SK-N-SH (cell line): ENCODE measurements around the gene UBFD1. TPM values are rescaled to one million over a fixed set of nuclear protein-coding genes. Genes with fewer than 3 reads are reported as not detected.

Experiments
- CTCF ChIA-PET: fragments of 300-600, 350-600 bp; formaldehyde crosslinking; extraction: SDS; loops from one replicate; lab custom pipeline; 2021; lab: Yijun Ruan, JAX
- POLR2A ChIA-PET: fragments of 350-600 bp; sonication (Branson Sonifier 250); formaldehyde crosslinking; extraction: SDS; loops from one replicate; lab custom pipeline; 2020; ENCODE audit warnings: antibody characterized with exemption, inconsistent platforms; lab: Yijun Ruan, JAX
- DNase-seq: peaks from one replicate; pipeline ENCODE4 v3.0.0; 2012
- H2AFZ ChIP-seq: fragments of 200-600 bp; sonication (generic); 2 replicates; pipeline ENCODE4 v1.8.1; 2016; ENCODE audit warnings: antibody characterized with exemption, mild to moderate bottlenecking, low read depth
- H3F3A ChIP-seq: fragments of 200-600 bp; sonication (generic); replicated peaks from 2 replicates; pipeline ENCODE3; 2016; ENCODE audit warnings: antibody characterized with exemption, mild to moderate bottlenecking; ENCODE audit not compliant: insufficient read depth
- H3K27ac ChIP-seq, 2 experiments: fragments of 200-500 bp in 1 of 2; fragments of 200-600 bp in 1 of 2; sonication (Bioruptor generic) in 1 of 2; sonication (generic), shearing (Covaris generic) in 1 of 2; 2 replicates each; pipeline versions ENCODE4 v1.5.1 to v1.6.1; 2014 to 2016; ENCODE audit warnings: low read depth in 2 of 2, inconsistent platforms in 1 of 2, low read length in 1 of 2, mild to moderate bottlenecking in 1 of 2, mixed read lengths in 1 of 2
- H3K27me3 ChIP-seq: fragments of 200-600 bp; sonication (generic), shearing (Covaris generic); 2 replicates; pipeline ENCODE4 v1.6.1; 2016; ENCODE audit warnings: mixed run types; ENCODE audit not compliant: insufficient read depth
- H3K36me3 ChIP-seq, 2 experiments: fragments of 200-500 bp in 1 of 2; fragments of 200-600 bp in 1 of 2; sonication (Bioruptor generic) in 1 of 2; sonication (generic) in 1 of 2; replicated peaks in 1 of 2; 2 replicates each; pipeline versions ENCODE3 to v1.5.1; 2014 to 2016; ENCODE audit warnings: low read length in 1 of 2, mild to moderate bottlenecking in 1 of 2; ENCODE audit not compliant: insufficient read depth in 2 of 2, control insufficient read depth in 1 of 2
- H3K4me1 ChIP-seq, 2 experiments: fragments of 200-500 bp in 1 of 2; fragments of 200-600 bp in 1 of 2; sonication (Bioruptor generic) in 1 of 2; sonication (generic), shearing (Covaris generic) in 1 of 2; 2 replicates each; pipeline versions ENCODE4 v1.5.1 to v1.6.1; 2014 to 2016; ENCODE audit warnings: low read depth in 1 of 2, low read length in 1 of 2, mixed run types in 1 of 2; ENCODE audit not compliant: insufficient read depth in 2 of 2, control insufficient read depth in 1 of 2
- H3K4me2 ChIP-seq: fragments of 200-600 bp; sonication (generic), shearing (Covaris generic); 2 replicates; pipeline ENCODE4 v1.6.1; 2017; ENCODE audit warnings: mixed run types
- H3K4me3 ChIP-seq, 2 experiments: fragments of 200-500 bp in 1 of 2; fragments of 200-600 bp in 1 of 2; sonication (Bioruptor generic) in 1 of 2; sonication (generic), shearing (Covaris generic) in 1 of 2; 2 replicates each; pipeline versions ENCODE4 v1.5.1 to v1.8.1; 2014 to 2016; ENCODE audit warnings: low read depth in 2 of 2, inconsistent platforms in 1 of 2, low read length in 1 of 2, mild to moderate bottlenecking in 1 of 2, mixed read lengths in 1 of 2, moderate library complexity in 1 of 2
- H3K79me2 ChIP-seq: fragments of 200-600 bp; sonication (generic); 2 replicates; pipeline ENCODE4 v1.8.1; 2017; ENCODE audit warnings: mild to moderate bottlenecking; ENCODE audit not compliant: insufficient read depth
- H3K9ac ChIP-seq: fragments of 200-600 bp; sonication (generic); 2 replicates; pipeline ENCODE4 v1.6.1; 2017; ENCODE audit warnings: mixed run types
- H3K9me2 ChIP-seq: fragments of 200-600 bp; sonication (generic); 2 replicates; pipeline ENCODE4 v1.6.1; 2017; ENCODE audit warnings: mixed run types
- H3K9me3 ChIP-seq: fragments of 200-600 bp; sonication (generic); 2 replicates; pipeline ENCODE4 v1.6.1; 2017; ENCODE audit warnings: mixed run types, mild to moderate bottlenecking, moderate library complexity
- H4K20me1 ChIP-seq: fragments of 200-600 bp; sonication (generic); 2 replicates; pipeline ENCODE4 v1.6.1; 2017; ENCODE audit warnings: mild to moderate bottlenecking, mixed run types; ENCODE audit not compliant: insufficient read depth
- FOSL2 ChIP-seq: IDR thresholded peaks from 2 replicates; pipeline ENCODE4 v1.4.0; 2012; ENCODE audit warnings: low read depth, mild to moderate bottlenecking, moderate library complexity, borderline replicate concordance
- FOXM1 ChIP-seq: IDR thresholded peaks from 2 replicates; pipeline ENCODE4 v1.4.0; 2012; ENCODE audit warnings: low read depth, mild to moderate bottlenecking
- JUND ChIP-seq: IDR thresholded peaks from 2 replicates; pipeline ENCODE4 v1.4.0; 2012
- MXI1 ChIP-seq: IDR thresholded peaks from 2 replicates; pipeline ENCODE4 v1.6.1; 2012; ENCODE audit warnings: mild to moderate bottlenecking, low read depth, low read length, improper control_type of control experiment
- NRF1 ChIP-seq: IDR thresholded peaks from 2 replicates; pipeline ENCODE4 v1.6.1; 2012; ENCODE audit warnings: low read depth, mild to moderate bottlenecking, low read length
- POLR2AphosphoS5 ChIP-seq: IDR thresholded peaks from 2 replicates; pipeline ENCODE4 v1.6.1; 2012; ENCODE audit warnings: low read depth, low read length
- RAD21 ChIP-seq: IDR thresholded peaks from 2 replicates; pipeline ENCODE4 v1.6.1; 2012; ENCODE audit warnings: mild to moderate bottlenecking, low read length
- RCOR1 ChIP-seq: fragments of 150-350 bp; IDR thresholded peaks from 2 replicates; pipeline ENCODE4 v1.6.1; 2017; ENCODE audit warnings: antibody characterized with exemption, low read length
- REST ChIP-seq: IDR thresholded peaks from 2 replicates; pipeline ENCODE4 v1.6.1; 2012; ENCODE audit warnings: mild to moderate bottlenecking, low read depth, low read length, moderate library complexity
- RFX5 ChIP-seq: IDR thresholded peaks from 2 replicates; pipeline ENCODE4 v1.6.1; 2012; ENCODE audit warnings: mild to moderate bottlenecking, improper control_type of control experiment, low read length
- RXRA ChIP-seq: IDR thresholded peaks from 2 replicates; pipeline ENCODE4 v1.4.0; 2012; ENCODE audit warnings: low read depth, mild to moderate bottlenecking, borderline replicate concordance
- SIN3A ChIP-seq: IDR thresholded peaks from 2 replicates; pipeline ENCODE4 v1.6.1; 2012; ENCODE audit warnings: low read depth, mild to moderate bottlenecking, low read length, moderate library complexity, borderline replicate concordance
- TAF1 ChIP-seq: IDR thresholded peaks from 2 replicates; pipeline ENCODE4 v1.6.1; 2012; ENCODE audit warnings: low read depth, mild to moderate bottlenecking, low read length, moderate library complexity, borderline replicate concordance
- USF2 ChIP-seq: fragments of 150-350 bp; IDR thresholded peaks from 2 replicates; pipeline ENCODE4 v1.6.1; 2017; ENCODE audit warnings: antibody characterized with exemption, low read length, low read depth, borderline replicate concordance
- YY1 ChIP-seq: IDR thresholded peaks from 2 replicates; pipeline ENCODE4 v1.4.0; 2012; ENCODE audit warnings: low read depth, mild to moderate bottlenecking
- WGBS: methylation state at CpG from one replicate; pipeline ENCODE4 v1.1.6; 2017; ENCODE audit warnings: low lambda C conversion rate; 5-methylcytosine and 5-hydroxymethylcytosine counted together
- polyA plus RNA-seq, 3 experiments: library from polyadenylated mRNA; depleted of rRNA; stranded (reverse); fragments of >200 nt; gene quantifications; 2 replicates each; pipeline ENCODE4 v1.2.3, GENCODE V29; 2012

Gene UBFD1
- polyA plus RNA-seq, 1 of the 3 experiments (the other 2 are of a cell fraction), result 66.1 TPM

GRCh38 chr16:23524886-23525285 lies 32.6 kb upstream of the UBFD1 start:
- H3K27ac ChIP-seq, result no peak overlapping the region
- H3K4me1 ChIP-seq, result no peaks in the 10 kb centered on the region
- no peaks in the 10 kb centered on the region for H3F3A ChIP-seq
- H3K4me2 ChIP-seq, result no peak overlapping the region
- ChIA-PET POLR2A (no interaction called here), CTCF (no interaction called here)
- H3K9me3 ChIP-seq, result no peaks in the 10 kb centered on the region
- H3K27me3 ChIP-seq, result no peaks in the 10 kb centered on the region
- no peak for DNase-seq
- 86% methylated on average over 2 of the region's 3 CpGs for WGBS
- no peak overlapping the region for H2AFZ ChIP-seq
- H3K4me3 ChIP-seq, result no peak overlapping the region
- TF ChIP-seq RAD21 (no peak), SIN3A (no peak), RXRA (no peak), USF2 (no peak), JUND (no peak), NRF1 (no peak), RFX5 (no peak), POLR2AphosphoS5 (no peak), FOXM1 (no peak), TAF1 (no peak), FOSL2 (no peak), YY1 (no peak), REST (no peak)
- H3K36me3 ChIP-seq, result peaks cover 25 to 54% of the 10 kb centered on the region in 2 experiments
- H3K79me2 ChIP-seq, result no peaks in the 10 kb centered on the region
- no peaks in the 10 kb centered on the region for H4K20me1 ChIP-seq
- H3K9me2 ChIP-seq, result no peaks in the 10 kb centered on the region
- H3K9ac ChIP-seq, result no peak overlapping the region

GRCh38 chr16:23527961-23528643 lies 29.4 kb upstream of the UBFD1 start:
- H3K9me2 ChIP-seq, result no peaks in the 10 kb centered on the region
- no peak overlapping the region for H3K27ac ChIP-seq
- H3F3A ChIP-seq, result no peaks in the 10 kb centered on the region
- H3K9ac ChIP-seq, result no peak overlapping the region
- no peaks in the 10 kb centered on the region for H3K79me2 ChIP-seq
- no peak overlapping the region for H3K4me2 ChIP-seq
- no peaks in the 10 kb centered on the region for H4K20me1 ChIP-seq
- H3K4me1 ChIP-seq, result no peaks in the 10 kb centered on the region
- H3K27me3 ChIP-seq, result no peaks in the 10 kb centered on the region
- no peaks in the 10 kb centered on the region for H3K9me3 ChIP-seq
- no peak for TF ChIP-seq POLR2AphosphoS5
- TF ChIP-seq MXI1, result no peak
- TF ChIP-seq YY1, result no peak
- TF ChIP-seq RCOR1, result no peak
- TF ChIP-seq, all 33 proteins: peak for 0
- H3K4me3 ChIP-seq, result no peak overlapping the region
- ChIA-PET CTCF (no interaction called here), POLR2A (no interaction called here)
- DNase-seq, result no peak
- H3K36me3 ChIP-seq, result peaks cover 15 to 48% of the 10 kb centered on the region in 2 experiments
- H2AFZ ChIP-seq, result no peak overlapping the region
- 90% methylated on average over 10 of the region's 11 CpGs for WGBS
